HepG2 (cell line): ENCODE measurements around the gene ABCB9. TPM values are rescaled to one million over a fixed set of nuclear protein-coding genes. Genes with fewer than 3 reads are reported as not detected.

Experiments used
- ARID2 ChIP-seq: sonication (generic); formaldehyde crosslinking; IDR thresholded peaks from 2 replicates; pipeline ENCODE4 v1.8.1; 2022; ENCODE audit warnings: mild to moderate bottlenecking, missing genetic modification reagents, borderline replicate concordance
- BRCA1 ChIP-seq: sonication (generic); formaldehyde crosslinking; IDR thresholded peaks from 2 replicates; pipeline ENCODE4 v1.4.0; 2020; ENCODE audit warnings: missing genetic modification reagents
- ELF3 ChIP-seq: IDR thresholded peaks from 2 replicates; pipeline ENCODE4 v1.6.1; 2016; ENCODE audit warnings: missing genetic modification reagents, missing compliant biosample characterization
- ESRRA ChIP-seq: sonication (generic); formaldehyde crosslinking; IDR thresholded peaks from 2 replicates; pipeline ENCODE4 v1.5.1; 2020; ENCODE audit warnings: mild to moderate bottlenecking, low read depth, missing genetic modification reagents
- JUNB ChIP-seq: sonication (generic); formaldehyde crosslinking; IDR thresholded peaks from 2 replicates; pipeline ENCODE4 v1.8.0; 2022; ENCODE audit warnings: missing genetic modification reagents, mild to moderate bottlenecking, borderline replicate concordance
- MBNL3 ChIP-seq: fragments of 250-450 bp; sonication (Bioruptor Pico); conservative IDR thresholded peaks from 2 replicates; pipeline ENCODE4 v1.8.0; 2022; ENCODE audit warnings: mild to moderate bottlenecking, inconsistent platforms
- NFIB ChIP-seq: sonication (generic); formaldehyde crosslinking; IDR thresholded peaks from 2 replicates; pipeline ENCODE4 v1.9.0; 2021; ENCODE audit warnings: missing genetic modification reagents, mild to moderate bottlenecking, borderline replicate concordance
- NR1H2 ChIP-seq: sonication (generic); formaldehyde crosslinking; IDR thresholded peaks from 2 replicates; pipeline ENCODE4 v1.8.1; 2022; ENCODE audit warnings: low read depth, missing genetic modification reagents, borderline replicate concordance
- PHF5A ChIP-seq: IDR thresholded peaks from one replicate; pipeline ENCODE4 v1.6.1; 2018; ENCODE audit warnings: low read depth, missing genetic modification reagents; ENCODE audit not compliant: unreplicated experiment
- RARA ChIP-seq: IDR thresholded peaks from 2 replicates; pipeline ENCODE4 v1.6.1; 2016; ENCODE audit warnings: missing genetic modification reagents, missing compliant biosample characterization
- TSC22D2 ChIP-seq: sonication (generic); formaldehyde crosslinking; IDR thresholded peaks from 2 replicates; pipeline ENCODE4 v1.5.1; 2020; ENCODE audit warnings: missing genetic modification reagents, mild to moderate bottlenecking, borderline replicate concordance
- ZNF10 ChIP-seq: sonication (generic); formaldehyde crosslinking; IDR thresholded peaks from 2 replicates; pipeline ENCODE4 v1.4.0; 2020; ENCODE audit warnings: mild to moderate bottlenecking, low read depth, missing genetic modification reagents, borderline replicate concordance
- ZNF253 ChIP-seq: sonication (generic); formaldehyde crosslinking; IDR thresholded peaks from 2 replicates; pipeline ENCODE4 v1.8.0; 2022; ENCODE audit warnings: mild to moderate bottlenecking, missing genetic modification reagents, borderline replicate concordance
- ZNF256 ChIP-seq: sonication (generic); formaldehyde crosslinking; conservative IDR thresholded peaks from 2 replicates; pipeline ENCODE4 v1.4.0; 2020; ENCODE audit warnings: missing genetic modification reagents
- ZNF343 ChIP-seq: sonication (generic); formaldehyde crosslinking; IDR thresholded peaks from 2 replicates; pipeline ENCODE4 v1.4.0; 2020; ENCODE audit warnings: mild to moderate bottlenecking, missing genetic modification reagents
- ZNF569 ChIP-seq: sonication (generic); formaldehyde crosslinking; IDR thresholded peaks from 2 replicates; pipeline ENCODE4 v1.5.0; 2020; ENCODE audit warnings: mild to moderate bottlenecking, missing genetic modification reagents, moderate library complexity, borderline replicate concordance
- ZNF749 ChIP-seq: sonication (generic); formaldehyde crosslinking; IDR thresholded peaks from 2 replicates; pipeline ENCODE4 v1.8.0; 2022; ENCODE audit warnings: mild to moderate bottlenecking, missing genetic modification reagents, moderate library complexity, borderline replicate concordance
- polyA plus RNA-seq, 8 experiments: library from polyadenylated mRNA; depleted of rRNA in 3 of 8; stranded (reverse) in 7 of 8; unstranded in 1 of 8; fragments of >200 nt; fragmentation: Illumina TruSeq in 4 of 8; extraction: Trizol in 4 of 8; gene quantifications; 2 replicates each; pipeline versions ENCODE4 v1.2.1 to v1.2.3, GENCODE V29; 2011 to 2016; ENCODE audit warnings: low read depth in 4 of 8, missing spikeins in 1 of 8, mixed read lengths in 1 of 8; ENCODE audit not compliant: insufficient read depth in 1 of 8
- total RNA-seq, 5 experiments: library from RNA; depleted of rRNA; stranded (reverse); fragments of >200 nt; fragmentation: Illumina TruSeq; extraction: Trizol; gene quantifications; 2 replicates each; pipeline ENCODE4 v1.2.3, GENCODE V29; 2016; ENCODE audit warnings: low read depth in 1 of 5
- TF ChIP-seq, protein P1 (sequence below): IDR thresholded peaks from 2 replicates; pipeline ENCODE4 v1.6.1; 2012; ENCODE audit warnings: low read length, improper control_type of control experiment
- TF ChIP-seq, protein P2 (sequence below): sonication (generic); formaldehyde crosslinking; IDR thresholded peaks from 2 replicates; pipeline ENCODE4 v1.9.0; 2021; ENCODE audit warnings: missing genetic modification reagents, mild to moderate bottlenecking, borderline replicate concordance
- TF ChIP-seq, protein P3 (sequence below): sonication (generic); formaldehyde crosslinking; IDR thresholded peaks from 2 replicates; pipeline ENCODE4 v1.4.0; 2020; ENCODE audit warnings: missing genetic modification reagents

Gene ABCB9
- total and polyA plus RNA-seq, 2 of the 13 experiments (the other 11 are each of a cell fraction or from before 2014, with no cell fraction given), result 5.1 to 6.0 TPM

DNA sequence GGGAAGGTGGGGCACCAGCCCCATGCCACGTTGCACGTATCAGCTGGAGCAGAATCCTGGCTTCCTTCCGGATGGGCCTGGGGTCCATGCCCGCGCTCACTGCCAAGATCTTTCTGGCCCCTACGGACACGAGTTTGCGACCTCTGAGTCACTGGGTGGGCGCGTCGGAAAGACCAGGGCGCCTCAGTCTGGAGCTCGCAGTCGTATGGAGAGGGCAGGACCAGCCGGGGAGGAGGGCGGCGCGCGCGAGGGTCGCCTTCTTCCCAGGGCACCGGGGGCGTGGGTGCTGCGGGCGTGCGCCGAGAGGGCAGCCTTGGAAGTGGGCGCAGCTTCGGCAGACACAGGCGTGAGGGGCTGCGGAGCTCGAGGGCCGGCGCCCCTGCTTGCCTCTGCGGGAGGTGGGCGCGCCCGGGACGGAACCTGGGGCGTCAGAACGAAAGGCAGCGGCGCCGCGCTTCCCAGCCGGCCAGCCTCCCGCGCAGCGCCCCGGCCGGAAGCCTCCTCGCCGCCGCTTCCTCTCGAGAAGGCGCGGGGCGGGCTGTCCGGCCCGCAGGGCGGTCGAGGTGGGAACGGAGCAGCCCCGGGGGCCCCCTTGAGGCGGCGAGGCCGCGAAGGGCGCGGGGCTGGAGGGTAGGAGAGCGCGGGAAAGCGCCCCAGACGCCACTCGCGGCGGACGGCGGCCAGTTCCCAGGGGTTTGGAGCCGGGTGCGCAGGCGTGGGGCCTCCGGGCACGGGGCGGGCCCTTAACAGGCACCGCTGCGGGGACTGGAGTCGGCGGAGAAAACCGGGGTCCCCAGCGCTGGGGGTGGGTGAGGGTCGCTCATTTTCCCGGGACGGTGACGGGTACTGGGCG is 14.1 kb upstream of the ABCB9 start, which contains the start of gene ARL6IP4 (continued):
- TF ChIP-seq, protein P1, sequence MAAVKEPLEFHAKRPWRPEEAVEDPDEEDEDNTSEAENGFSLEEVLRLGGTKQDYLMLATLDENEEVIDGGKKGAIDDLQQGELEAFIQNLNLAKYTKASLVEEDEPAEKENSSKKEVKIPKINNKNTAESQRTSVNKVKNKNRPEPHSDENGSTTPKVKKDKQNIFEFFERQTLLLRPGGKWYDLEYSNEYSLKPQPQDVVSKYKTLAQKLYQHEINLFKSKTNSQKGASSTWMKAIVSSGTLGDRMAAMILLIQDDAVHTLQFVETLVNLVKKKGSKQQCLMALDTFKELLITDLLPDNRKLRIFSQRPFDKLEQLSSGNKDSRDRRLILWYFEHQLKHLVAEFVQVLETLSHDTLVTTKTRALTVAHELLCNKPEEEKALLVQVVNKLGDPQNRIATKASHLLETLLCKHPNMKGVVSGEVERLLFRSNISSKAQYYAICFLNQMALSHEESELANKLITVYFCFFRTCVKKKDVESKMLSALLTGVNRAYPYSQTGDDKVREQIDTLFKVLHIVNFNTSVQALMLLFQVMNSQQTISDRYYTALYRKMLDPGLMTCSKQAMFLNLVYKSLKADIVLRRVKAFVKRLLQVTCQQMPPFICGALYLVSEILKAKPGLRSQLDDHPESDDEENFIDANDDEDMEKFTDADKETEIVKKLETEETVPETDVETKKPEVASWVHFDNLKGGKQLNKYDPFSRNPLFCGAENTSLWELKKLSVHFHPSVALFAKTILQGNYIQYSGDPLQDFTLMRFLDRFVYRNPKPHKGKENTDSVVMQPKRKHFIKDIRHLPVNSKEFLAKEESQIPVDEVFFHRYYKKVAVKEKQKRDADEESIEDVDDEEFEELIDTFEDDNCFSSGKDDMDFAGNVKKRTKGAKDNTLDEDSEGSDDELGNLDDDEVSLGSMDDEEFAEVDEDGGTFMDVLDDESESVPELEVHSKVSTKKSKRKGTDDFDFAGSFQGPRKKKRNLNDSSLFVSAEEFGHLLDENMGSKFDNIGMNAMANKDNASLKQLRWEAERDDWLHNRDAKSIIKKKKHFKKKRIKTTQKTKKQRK, result no peak
- TF ChIP-seq ELF3 (CRISPR knock-in tag) (peak; percentile 42; the same call in 1 of the 2 replicates), BRCA1 (CRISPR knock-in tag) (no peak), ZNF253 (CRISPR knock-in tag) (no peak; the same call in 1 of the 2 replicates), ZNF749 (CRISPR knock-in tag) (no peak), NR1H2 (no peak), PHF5A (peak; percentile 19), TSC22D2 (CRISPR knock-in tag) (no peak; the same call in 1 of the 2 replicates), JUNB (CRISPR knock-in tag) (no peak), ARID2 (CRISPR knock-in tag) (peak; percentile 92; the same call in 1 of the 2 replicates), NFIB (CRISPR knock-in tag) (no peak), ZNF343 (CRISPR knock-in tag) (no peak), MBNL3 (no peak), ESRRA (CRISPR knock-in tag) (peak; percentile 69; the same call in 1 of the 2 replicates), ZNF569 (CRISPR knock-in tag) (no peak), ZNF256 (CRISPR knock-in tag) (no peak), RARA (CRISPR knock-in tag) (0 out of 2 replicates have a peak, but pooled peaks have one; percentile 22), ZNF10 (CRISPR knock-in tag) (no peak)
- TF ChIP-seq, protein P2, sequence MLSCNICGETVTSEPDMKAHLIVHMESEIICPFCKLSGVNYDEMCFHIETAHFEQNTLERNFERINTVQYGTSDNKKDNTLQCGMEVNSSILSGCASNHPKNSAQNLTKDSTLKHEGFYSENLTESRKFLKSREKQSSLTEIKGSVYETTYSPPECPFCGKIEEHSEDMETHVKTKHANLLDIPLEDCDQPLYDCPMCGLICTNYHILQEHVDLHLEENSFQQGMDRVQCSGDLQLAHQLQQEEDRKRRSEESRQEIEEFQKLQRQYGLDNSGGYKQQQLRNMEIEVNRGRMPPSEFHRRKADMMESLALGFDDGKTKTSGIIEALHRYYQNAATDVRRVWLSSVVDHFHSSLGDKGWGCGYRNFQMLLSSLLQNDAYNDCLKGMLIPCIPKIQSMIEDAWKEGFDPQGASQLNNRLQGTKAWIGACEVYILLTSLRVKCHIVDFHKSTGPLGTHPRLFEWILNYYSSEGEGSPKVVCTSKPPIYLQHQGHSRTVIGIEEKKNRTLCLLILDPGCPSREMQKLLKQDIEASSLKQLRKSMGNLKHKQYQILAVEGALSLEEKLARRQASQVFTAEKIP (CRISPR knock-in tag), result no peak; the same call in 1 of the 2 replicates
- TF ChIP-seq, protein P3, sequence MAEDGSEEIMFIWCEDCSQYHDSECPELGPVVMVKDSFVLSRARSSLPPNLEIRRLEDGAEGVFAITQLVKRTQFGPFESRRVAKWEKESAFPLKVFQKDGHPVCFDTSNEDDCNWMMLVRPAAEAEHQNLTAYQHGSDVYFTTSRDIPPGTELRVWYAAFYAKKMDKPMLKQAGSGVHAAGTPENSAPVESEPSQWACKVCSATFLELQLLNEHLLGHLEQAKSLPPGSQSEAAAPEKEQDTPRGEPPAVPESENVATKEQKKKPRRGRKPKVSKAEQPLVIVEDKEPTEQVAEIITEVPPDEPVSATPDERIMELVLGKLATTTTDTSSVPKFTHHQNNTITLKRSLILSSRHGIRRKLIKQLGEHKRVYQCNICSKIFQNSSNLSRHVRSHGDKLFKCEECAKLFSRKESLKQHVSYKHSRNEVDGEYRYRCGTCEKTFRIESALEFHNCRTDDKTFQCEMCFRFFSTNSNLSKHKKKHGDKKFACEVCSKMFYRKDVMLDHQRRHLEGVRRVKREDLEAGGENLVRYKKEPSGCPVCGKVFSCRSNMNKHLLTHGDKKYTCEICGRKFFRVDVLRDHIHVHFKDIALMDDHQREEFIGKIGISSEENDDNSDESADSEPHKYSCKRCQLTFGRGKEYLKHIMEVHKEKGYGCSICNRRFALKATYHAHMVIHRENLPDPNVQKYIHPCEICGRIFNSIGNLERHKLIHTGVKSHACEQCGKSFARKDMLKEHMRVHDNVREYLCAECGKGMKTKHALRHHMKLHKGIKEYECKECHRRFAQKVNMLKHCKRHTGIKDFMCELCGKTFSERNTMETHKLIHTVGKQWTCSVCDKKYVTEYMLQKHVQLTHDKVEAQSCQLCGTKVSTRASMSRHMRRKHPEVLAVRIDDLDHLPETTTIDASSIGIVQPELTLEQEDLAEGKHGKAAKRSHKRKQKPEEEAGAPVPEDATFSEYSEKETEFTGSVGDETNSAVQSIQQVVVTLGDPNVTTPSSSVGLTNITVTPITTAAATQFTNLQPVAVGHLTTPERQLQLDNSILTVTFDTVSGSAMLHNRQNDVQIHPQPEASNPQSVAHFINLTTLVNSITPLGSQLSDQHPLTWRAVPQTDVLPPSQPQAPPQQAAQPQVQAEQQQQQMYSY (CRISPR knock-in tag), result no peak
